Measurements from ENCODE around the gene BANF1.

BANF1 gene

GRCh38 chr11:66037327-66037726 is 35.0 kb downstream of the BANF1 start:
- no peak for DNase-seq

DNA sequence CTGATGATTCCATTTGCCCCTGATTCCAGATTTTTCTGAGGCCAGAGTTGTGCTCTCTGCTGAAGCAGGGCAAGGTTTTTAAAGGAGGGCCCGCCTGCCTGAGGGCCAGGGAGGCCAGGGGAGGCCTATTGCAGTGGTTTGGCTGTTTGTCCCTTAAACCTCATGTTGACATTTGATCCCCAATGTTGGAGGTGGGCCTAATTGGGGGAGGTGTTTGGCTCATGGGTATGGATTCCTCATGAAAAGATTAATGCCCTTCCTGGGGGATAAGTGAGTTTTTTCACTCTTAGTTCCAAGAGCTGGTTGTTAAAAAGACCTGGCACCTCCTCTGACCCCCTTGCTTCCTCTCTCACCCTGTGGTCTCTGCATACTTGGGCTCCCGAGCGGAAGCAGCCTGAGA is 37.5 kb downstream of the BANF1 start:
- DNase-seq = no peak

DNA sequence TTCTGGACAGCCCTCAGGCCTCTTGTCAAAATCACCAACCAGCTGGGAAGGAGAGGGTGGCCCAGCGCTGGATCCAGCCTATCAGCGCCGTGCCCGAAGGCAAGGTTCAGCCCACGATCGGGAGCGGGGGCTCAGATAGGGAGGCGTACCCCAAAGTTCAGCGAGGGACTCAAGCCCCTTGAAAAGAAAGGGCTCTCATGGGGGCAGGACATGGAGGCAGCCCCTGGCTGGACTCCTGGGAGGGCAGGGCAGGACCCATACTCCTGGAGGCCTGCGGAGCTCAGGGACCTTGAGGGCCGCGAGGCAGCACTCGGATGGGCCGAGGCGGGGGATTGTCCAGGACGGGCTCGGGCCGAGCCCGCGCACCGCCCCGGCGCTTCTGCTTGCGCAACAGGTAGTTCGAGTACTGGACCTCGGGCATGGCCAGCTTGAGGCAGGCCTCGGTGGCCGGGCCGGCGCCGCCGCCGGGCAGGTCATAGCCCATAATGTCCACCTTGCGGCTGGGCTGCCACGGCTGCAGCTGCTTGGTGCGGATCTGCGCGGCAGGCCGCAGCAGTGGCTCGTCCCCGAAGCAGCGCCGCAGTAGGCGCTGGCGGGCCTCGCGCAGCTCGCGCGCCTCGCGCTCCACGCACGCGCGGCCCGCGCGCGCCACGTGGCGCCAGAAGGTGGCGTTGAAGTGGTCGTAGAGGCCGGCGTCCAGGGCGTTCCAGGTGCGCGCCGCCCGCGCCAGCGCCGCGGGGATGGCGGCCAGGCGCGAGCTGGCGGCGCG is 40.1 kb downstream of the BANF1 start:
- DNase-seq = no peak

GRCh38 chr11:66042996-66043906 is 40.9 kb downstream of the BANF1 start:
- no peak for DNase-seq

DNA sequence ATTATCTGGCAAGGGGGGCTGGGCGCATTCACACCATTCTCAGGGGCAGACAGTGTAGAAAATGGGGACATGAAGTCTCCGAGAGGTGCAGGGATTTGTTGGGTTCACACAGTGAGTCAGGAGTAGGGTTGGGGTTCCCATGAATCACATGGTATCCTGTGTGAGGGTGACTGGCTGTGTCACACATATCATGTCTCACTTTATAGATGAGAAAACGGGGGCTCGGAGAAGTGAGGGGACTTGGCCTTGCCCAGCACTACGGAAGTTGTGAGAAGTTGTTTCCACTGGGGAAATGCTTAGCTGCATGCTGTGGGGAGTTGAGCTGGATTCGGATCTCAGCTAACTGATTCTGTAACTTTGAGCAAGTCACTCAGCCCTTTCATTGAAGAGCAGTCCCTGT is 42.5 kb downstream of the BANF1 start:
- DNase-seq = no peak

GRCh38 chr11:66045177-66045639 is 42.9 kb downstream of the BANF1 start:
- peak in 52 of 56 donors; percentile 10 to 83 (median 51) for DNase-seq

DNA sequence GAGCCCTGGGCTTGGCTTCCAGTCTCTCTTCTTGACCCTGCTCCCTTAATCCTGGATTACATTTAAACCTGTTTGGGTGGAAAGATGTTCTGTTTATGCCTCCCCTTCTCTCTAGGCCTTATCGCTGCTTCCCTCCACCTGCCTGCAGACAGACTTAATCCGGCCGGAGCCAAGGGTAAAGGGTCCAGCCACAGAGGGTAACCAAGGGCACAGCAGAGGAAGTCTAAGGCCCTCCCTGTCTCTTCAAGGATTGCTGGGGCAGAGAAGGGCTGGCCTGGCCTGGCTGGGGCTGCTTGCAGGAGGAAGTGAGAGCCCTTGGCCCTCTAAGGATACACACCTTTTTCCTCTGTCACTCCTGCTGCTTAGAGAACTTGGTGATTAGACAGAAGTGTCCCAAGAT is 44.6 kb downstream of the BANF1 start:
- DNase-seq = no peak

DNA sequence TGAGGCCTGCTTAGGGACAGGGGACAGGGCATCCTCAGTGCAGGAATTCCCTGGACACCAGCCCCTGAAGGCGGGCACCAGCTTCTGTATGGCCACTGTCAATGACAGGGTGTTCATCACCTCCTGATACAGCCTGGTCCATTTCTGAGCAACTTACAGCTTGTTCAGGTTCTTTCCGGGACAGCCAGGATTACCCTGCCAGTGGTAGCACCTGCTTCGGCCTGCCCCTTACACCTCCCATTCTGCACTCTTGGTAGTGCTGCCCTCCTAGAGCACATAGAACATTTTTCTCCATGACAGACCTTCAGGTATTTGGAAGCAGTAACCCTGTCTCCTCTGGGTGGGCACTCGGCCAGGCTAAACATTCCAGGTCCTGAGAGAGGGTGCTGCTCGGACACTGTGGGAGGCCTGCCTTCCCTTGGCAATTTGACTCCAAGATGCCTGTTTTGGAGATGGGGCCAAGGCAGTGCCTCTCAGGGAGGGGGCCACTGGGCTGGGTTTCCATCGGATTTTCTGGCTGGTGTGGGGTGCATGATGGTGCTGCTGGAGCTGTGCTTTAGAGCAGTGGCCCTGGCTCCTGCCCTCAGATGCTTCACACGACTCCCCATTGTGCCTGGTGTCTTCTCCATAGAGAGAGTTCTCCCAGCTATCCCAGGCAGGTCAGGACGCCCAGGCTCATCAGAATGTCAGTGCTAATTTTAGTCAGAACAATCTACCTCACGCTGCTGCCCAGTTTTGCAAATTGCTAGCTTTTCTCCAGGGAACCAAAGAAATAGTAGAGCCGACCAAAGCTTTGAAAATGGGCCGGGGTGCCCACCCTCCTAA is 45.5 kb downstream of the BANF1 start:
- no peak for DNase-seq

- peak in 8 of 56 donors; percentile 7 to 31 (median 16) for DNase-seq
Measured at GRCh38 chr11:66048547-66049323, 46.4 kb downstream of the BANF1 start, which contains the start of gene GAL3ST3. Gene GAL3ST3 (minus strand): TSS chr11:66049161. CDS start chr11:66045415, 3,746 bp downstream.

DNA sequence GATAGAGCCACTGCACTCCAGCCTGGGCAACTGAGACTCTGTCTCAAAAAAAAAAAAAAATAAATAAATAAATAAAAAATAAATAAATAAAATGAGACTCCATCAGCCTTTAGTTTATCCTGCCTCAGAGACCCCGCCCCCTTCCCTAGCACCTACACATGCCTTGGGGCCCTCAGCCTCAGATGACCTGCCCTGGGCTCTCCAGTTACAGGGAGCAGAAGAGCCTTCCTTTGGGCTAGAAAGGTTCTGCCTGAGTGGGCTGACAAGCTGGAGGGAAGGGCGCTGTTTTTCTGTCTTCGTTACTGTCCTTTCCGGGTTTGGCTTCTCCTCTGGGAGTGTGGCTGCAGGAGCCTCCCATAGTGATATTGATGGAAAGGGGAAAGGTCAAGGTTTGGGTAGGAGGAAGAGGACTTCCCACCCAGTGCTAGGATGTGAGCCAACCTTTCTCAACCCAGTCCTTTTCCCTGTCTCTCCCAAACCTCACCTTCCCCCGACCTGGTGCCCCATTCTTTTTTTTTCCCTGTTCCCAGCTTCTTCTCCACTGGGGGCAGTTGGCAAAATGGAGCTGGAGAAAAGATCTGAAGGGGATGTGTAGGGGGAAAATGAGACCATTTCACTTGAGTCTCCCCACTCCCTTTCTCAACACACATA is 48.4 kb downstream of the BANF1 start:
- no peak for DNase-seq

GRCh38 chr11:66051371-66051765 is 49.1 kb downstream of the BANF1 start:
- DNase-seq = peak in 1 of 56 donors; percentile 31

GRCh38 chr11:66051766-66052663 is 49.7 kb downstream of the BANF1 start, which contains the start of gene SF3B2:
Gene SF3B2 (plus strand): TSS chr11:66052364. CDS start chr11:66052385, 21 bp downstream.
- DNase-seq = peak; percentile 81 to 99 (median 97)

GRCh38 chr11:66052664-66052982 is 50.3 kb downstream of the BANF1 start:
- DNase-seq = no peak

Data from amygdala (tissue), 56 donors.